NCI-H2081 treated with DMSO at 0.1 percent for 48 hours (cell line): Measurements from ENCODE around the gene WDR70.

Experiments
- DNase-seq: peaks from one replicate; lab custom pipeline; 2025; lab: John Stamatoyannopoulos, UW

WDR70 gene

GRCh38 chr5:37723162-37723961 lies 344.2 kb downstream of the WDR70 start:
- no peak for DNase-seq

- DNase-seq: no peak
Measured at GRCh38 chr5:37724395-37725125, 345.4 kb downstream of the WDR70 start.

GRCh38 chr5:37725185-37725584 lies 346.1 kb downstream of the WDR70 start:
- no peak for DNase-seq

- no peak for DNase-seq
Measured at GRCh38 chr5:37727238-37727637, 348.1 kb downstream of the WDR70 start.

GRCh38 chr5:37730896-37731455 lies 351.9 kb downstream of the WDR70 start:
- DNase-seq: no peak

GRCh38 chr5:37734114-37734513 lies 355.0 kb downstream of the WDR70 start:
- no peak for DNase-seq

- no peak for DNase-seq
Measured at GRCh38 chr5:37735649-37736347, 356.7 kb downstream of the WDR70 start.

GRCh38 chr5:37736397-37736796 lies 357.3 kb downstream of the WDR70 start:
- DNase-seq: no peak

- DNase-seq: no peak
Measured at GRCh38 chr5:37737326-37738056, 358.4 kb downstream of the WDR70 start.

- no peak for DNase-seq
Measured at GRCh38 chr5:37738057-37738691, 359.1 kb downstream of the WDR70 start.

- DNase-seq: no peak
Measured at GRCh38 chr5:37738865-37739488, 359.9 kb downstream of the WDR70 start.

- DNase-seq: no peak
Measured at GRCh38 chr5:37739817-37740261, 360.7 kb downstream of the WDR70 start.

GRCh38 chr5:37740331-37741066 lies 361.4 kb downstream of the WDR70 start:
- DNase-seq: no peak

GRCh38 chr5:37742111-37742510 lies 363.0 kb downstream of the WDR70 start:
- DNase-seq: no peak

GRCh38 chr5:37751227-37751626 lies 372.1 kb downstream of the WDR70 start:
- no peak for DNase-seq

- DNase-seq: no peak
Measured at GRCh38 chr5:37754976-37755375, 375.9 kb downstream of the WDR70 start.

GRCh38 chr5:37755581-37755980 lies 376.5 kb downstream of the WDR70 start:
- DNase-seq: no peak

- DNase-seq: no peak
Measured at GRCh38 chr5:37756248-37756647, 377.1 kb downstream of the WDR70 start.

- DNase-seq: no peak
Measured at GRCh38 chr5:37757980-37758582, 379.0 kb downstream of the WDR70 start.

GRCh38 chr5:37767251-37767650 lies 388.1 kb downstream of the WDR70 start:
- DNase-seq: no peak
